A673 (cell line): ENCODE measurements around the gene IRS2. TPM values are rescaled to one million over a fixed set of nuclear protein-coding genes. Genes with fewer than 3 reads are reported as not detected.

Experiments used
- BruUV-seq: library from RNA; stranded (reverse); fragments of 400-500 nt; replicated peaks from 2 replicates; lab custom pipeline; 2021; lab: Mats Ljungman, UMichigan
- CTCF ChIA-PET: fragments of 300-600 bp; sonication (Branson Sonifier 250); formaldehyde crosslinking; loops from one replicate; lab custom pipeline; 2022; ENCODE audit warnings: antibody characterized with exemption; lab: Charles Lee
- POLR2A ChIA-PET: fragments of 300-600 bp; sonication (Branson Sonifier 250); formaldehyde crosslinking; loops from one replicate; lab custom pipeline; 2022; ENCODE audit warnings: antibody characterized with exemption; ENCODE audit not compliant: low non-redundant PET; lab: Charles Lee
- DNase-seq: peaks from one replicate; pipeline ENCODE4 v3.0.0-alpha.2; 2015; ENCODE audit warnings: low spot score
- H3K27ac ChIP-seq: fragments of 200-600 bp; sonication (generic); 2 replicates; pipeline ENCODE4 v1.5.1; 2016; ENCODE audit warnings: mixed run types, low read depth, mild to moderate bottlenecking, mixed read lengths, antibody characterized with exemption, low read length; ENCODE audit not compliant: poor library complexity, severe bottlenecking
- H3K27me3 ChIP-seq: fragments of 200-600 bp; sonication (generic); replicated peaks from 2 replicates; pipeline ENCODE4 v1.6.1; 2017; ENCODE audit warnings: mixed run types, low read depth, mild to moderate bottlenecking, mixed read lengths, antibody characterized with exemption, low read length; ENCODE audit not compliant: insufficient read depth, poor library complexity
- H3K36me3 ChIP-seq: fragments of 200-600 bp; sonication (generic); 2 replicates; pipeline ENCODE4 v1.6.1; 2016; ENCODE audit warnings: mixed run types, mild to moderate bottlenecking, mixed read lengths, antibody characterized with exemption, low read length; ENCODE audit not compliant: insufficient read depth, poor library complexity, severe bottlenecking
- H3K4me1 ChIP-seq: fragments of 200-600 bp; sonication (generic); 2 replicates; pipeline ENCODE4 v1.6.1; 2017; ENCODE audit warnings: mixed run types, mild to moderate bottlenecking, mixed read lengths, antibody characterized with exemption, low read length; ENCODE audit not compliant: insufficient read depth, poor library complexity, severe bottlenecking
- H3K4me3 ChIP-seq: fragments of 200-600 bp; sonication (generic); 2 replicates; pipeline ENCODE4 v1.5.1; 2016; ENCODE audit warnings: low read depth, mixed run types, mild to moderate bottlenecking, mixed read lengths, low read length; ENCODE audit not compliant: poor library complexity, severe bottlenecking
- H3K9me3 ChIP-seq: fragments of 200-600 bp; sonication (generic); 2 replicates; pipeline ENCODE4 v1.6.1; 2016; ENCODE audit warnings: mixed run types, low read depth, mild to moderate bottlenecking, mixed read lengths, antibody characterized with exemption, low read length; ENCODE audit not compliant: poor library complexity, severe bottlenecking
- EZH2 ChIP-seq: fragments of 200-600 bp; sonication (generic); IDR thresholded peaks from 2 replicates; pipeline ENCODE4 v1.6.1; 2017; ENCODE audit warnings: borderline replicate concordance, low read depth, mild to moderate bottlenecking, mixed read lengths, antibody characterized with exemption, low read length; ENCODE audit not compliant: poor library complexity, severe bottlenecking
- intact Hi-C: fragments of 100-400 bp; cut with micrococcal nuclease; formaldehyde crosslinking; loops from one replicate; pipeline ENCODE4 v1.10.0; 2022; ENCODE audit not compliant: unreplicated experiment
- total RNA-seq: library from RNA; stranded (reverse); gene quantifications from 2 replicates; pipeline ENCODE4 v1.2.3, GENCODE V29; 2021
- TF ChIP-seq, protein P1 (sequence below): fragments of 300-800, 200-600 bp; sonication (generic); conservative IDR thresholded peaks from 2 replicates; pipeline ENCODE4 v1.5.1; 2017; ENCODE audit warnings: low read depth, mild to moderate bottlenecking, antibody characterized with exemption, low read length, moderate library complexity, mixed read lengths

IRS2 gene
- total RNA-seq, 1 experiment from 2014 or later = 135 TPM

DNA sequence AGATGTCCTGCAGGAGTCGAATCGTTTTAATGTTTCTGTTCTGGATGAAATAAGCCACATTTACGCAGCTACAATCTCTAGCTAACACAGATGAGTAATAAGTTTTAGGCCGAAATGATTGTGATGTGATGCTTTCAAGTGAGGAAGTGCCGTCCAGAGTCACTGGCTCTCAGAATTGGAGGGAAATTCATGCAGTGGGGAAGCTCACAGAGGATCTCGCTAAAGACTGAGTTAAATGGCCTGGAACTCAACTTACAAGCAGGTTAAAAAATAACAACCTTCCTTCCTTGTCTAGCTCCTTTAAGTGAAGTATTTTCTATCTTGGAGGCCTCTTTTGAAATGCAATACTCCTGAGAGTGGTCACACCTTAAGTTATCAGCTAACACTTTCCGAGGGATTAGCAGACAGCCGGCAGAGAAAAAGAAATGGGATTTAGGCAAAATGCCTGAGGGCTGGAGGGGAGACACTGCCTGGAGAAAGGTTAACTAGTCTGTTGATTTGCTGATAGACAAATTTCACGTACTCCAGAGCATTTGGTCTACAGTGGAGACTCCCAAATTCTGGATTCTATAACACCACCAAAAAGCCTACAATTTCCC is 74.2 kb downstream of the IRS2 start:
- no peak overlapping the region for H3K27ac ChIP-seq
- H3K4me3 ChIP-seq = no peak overlapping the region
- CTCF ChIA-PET = no interaction called here
- H3K4me1 ChIP-seq = peaks cover 17% of the 10 kb centered on the region
- no peak for DNase-seq
- POLR2A ChIA-PET = no interaction called here
- no peaks in the 10 kb centered on the region for H3K27me3 ChIP-seq
- no TSS peak for BruUV-seq
- no peaks in the 10 kb centered on the region for H3K9me3 ChIP-seq
- no peaks in the 10 kb centered on the region for H3K36me3 ChIP-seq
- TF ChIP-seq EZH2 = no peak
- TF ChIP-seq, protein P1, sequence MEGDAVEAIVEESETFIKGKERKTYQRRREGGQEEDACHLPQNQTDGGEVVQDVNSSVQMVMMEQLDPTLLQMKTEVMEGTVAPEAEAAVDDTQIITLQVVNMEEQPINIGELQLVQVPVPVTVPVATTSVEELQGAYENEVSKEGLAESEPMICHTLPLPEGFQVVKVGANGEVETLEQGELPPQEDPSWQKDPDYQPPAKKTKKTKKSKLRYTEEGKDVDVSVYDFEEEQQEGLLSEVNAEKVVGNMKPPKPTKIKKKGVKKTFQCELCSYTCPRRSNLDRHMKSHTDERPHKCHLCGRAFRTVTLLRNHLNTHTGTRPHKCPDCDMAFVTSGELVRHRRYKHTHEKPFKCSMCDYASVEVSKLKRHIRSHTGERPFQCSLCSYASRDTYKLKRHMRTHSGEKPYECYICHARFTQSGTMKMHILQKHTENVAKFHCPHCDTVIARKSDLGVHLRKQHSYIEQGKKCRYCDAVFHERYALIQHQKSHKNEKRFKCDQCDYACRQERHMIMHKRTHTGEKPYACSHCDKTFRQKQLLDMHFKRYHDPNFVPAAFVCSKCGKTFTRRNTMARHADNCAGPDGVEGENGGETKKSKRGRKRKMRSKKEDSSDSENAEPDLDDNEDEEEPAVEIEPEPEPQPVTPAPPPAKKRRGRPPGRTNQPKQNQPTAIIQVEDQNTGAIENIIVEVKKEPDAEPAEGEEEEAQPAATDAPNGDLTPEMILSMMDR = no peak
- intact Hi-C loops = no loop called here

DNA sequence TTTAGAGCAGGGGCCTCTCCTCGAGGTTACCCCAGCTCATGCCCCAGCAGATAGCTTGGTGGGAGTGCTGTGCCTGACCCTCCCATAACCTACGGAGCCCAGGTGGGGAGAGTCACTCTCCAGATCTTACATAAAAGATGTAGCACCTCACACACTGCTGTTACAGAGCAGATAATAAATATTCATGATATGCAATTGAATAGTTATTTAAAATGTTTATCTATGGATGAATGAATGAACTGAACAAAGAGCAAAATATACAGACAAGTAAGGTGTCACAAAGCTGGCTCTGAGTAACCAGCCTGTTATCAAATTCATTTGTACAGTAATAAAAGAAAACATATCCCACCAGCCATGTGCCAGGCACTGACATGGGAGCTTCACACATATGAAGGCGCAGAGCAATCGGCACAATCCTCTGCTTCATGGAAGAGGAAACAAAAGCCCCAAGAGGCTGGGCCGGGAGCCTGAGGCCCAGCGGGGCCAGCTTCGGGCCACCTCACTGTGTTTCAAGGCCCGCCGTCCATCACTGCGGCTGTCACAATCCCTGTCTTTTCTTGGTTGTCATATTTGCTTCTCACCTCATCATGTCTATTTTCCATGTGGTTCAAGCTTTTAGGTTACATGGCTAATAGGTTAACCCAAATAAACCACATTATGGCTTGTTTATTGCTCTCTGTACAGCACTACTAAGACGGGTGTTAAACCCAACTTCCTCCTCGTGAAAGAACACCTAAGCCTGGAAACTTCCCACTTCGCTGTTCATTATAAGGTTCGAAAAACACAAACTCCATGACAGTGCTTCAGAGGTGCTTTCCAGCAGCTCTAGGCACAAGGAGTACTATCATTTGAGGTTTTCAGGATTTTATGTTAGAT is 78.4 kb downstream of the IRS2 start:
- Histone ChIP-seq H3K4me1 (peaks cover 22% of the 10 kb centered on the region), H3K4me3 (no peak overlapping the region), H3K9me3 (no peaks in the 10 kb centered on the region), H3K27ac (peak overlapping the region; percentile 59), H3K27me3 (no peaks in the 10 kb centered on the region), H3K36me3 (no peaks in the 10 kb centered on the region)
- no peak for DNase-seq
- CTCF ChIA-PET = no interaction called here
- POLR2A ChIA-PET = no interaction called here
- no TSS peak for BruUV-seq
- TF ChIP-seq EZH2 = no peak
- TF ChIP-seq, protein P1 = no peak
- intact Hi-C loops = no loop called here

DNA sequence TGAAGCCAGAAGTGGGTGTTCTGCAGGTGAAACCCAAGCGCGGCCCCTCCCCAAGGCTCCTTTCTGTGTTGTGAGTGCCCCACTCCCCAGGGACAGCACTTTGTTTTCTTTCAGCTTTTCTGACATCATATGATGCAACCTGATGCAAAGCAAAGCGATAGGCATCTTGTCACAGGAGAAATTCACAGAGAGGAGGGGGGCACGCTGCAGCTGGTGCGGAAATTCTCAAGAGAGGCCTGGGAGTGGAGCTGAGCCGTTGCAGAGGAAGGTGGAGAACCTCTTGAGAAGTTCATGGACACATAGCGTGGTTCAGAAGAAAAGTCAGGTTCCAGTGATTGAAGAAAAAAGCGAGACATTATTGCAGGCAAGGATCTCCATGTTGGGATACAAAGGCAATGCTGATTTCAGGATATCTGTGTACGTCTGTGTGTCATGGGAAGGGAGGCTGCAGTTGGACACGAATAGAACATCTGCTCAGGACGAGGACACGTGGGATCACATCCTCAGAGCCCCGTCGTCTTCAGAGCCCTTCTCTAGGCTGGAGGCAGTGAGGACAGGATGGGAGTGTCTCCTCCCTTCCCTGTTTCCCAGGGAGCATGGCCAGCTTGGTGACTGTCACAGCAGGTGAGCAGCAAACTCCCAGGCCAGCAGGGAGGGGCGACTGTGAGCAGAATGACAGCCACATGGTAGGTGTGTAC is 79.2 kb downstream of the IRS2 start:
- no peaks in the 10 kb centered on the region for H3K36me3 ChIP-seq
- DNase-seq = peak; percentile 54
- no TSS peak for BruUV-seq
- H3K9me3 ChIP-seq = no peaks in the 10 kb centered on the region
- no peaks in the 10 kb centered on the region for H3K27me3 ChIP-seq
- no peak overlapping the region for H3K4me3 ChIP-seq
- ChIA-PET CTCF (no interaction called here), POLR2A (no interaction called here)
- H3K4me1 ChIP-seq = peaks cover 22% of the 10 kb centered on the region
- TF ChIP-seq, protein P1 = no peak
- TF ChIP-seq EZH2 = no peak
- intact Hi-C loops = no loop called here
- peak overlapping the region; percentile 59 for H3K27ac ChIP-seq
